Left ventricle myocardium inferior (tissue), 1 donor: ENCODE data around the gene NPBWR2. TPM values are rescaled to one million over a fixed set of nuclear protein-coding genes. Genes with fewer than 3 reads are reported as not detected.

Experiments
- DNase-seq: peaks from one replicate; pipeline ENCODE4 v3.0.0-alpha.2; 2020
- H3K27ac ChIP-seq: fragments of 200-600 bp; replicated peaks from 2 replicates; pipeline ENCODE4 v1.8.0; 2021
- H3K27me3 ChIP-seq: fragments of 200-600 bp; 2 replicates; pipeline ENCODE4 v1.8.0; 2021; ENCODE audit warnings: low read depth
- H3K36me3 ChIP-seq: fragments of 200-600 bp; 2 replicates; pipeline ENCODE4 v1.8.0; 2021
- H3K4me1 ChIP-seq: fragments of 200-600 bp; 2 replicates; pipeline ENCODE4 v1.8.0; 2021
- H3K4me3 ChIP-seq: fragments of 200-600 bp; 2 replicates; pipeline ENCODE4 v1.8.0; 2021; ENCODE audit warnings: mild to moderate bottlenecking, moderate library complexity
- H3K9me3 ChIP-seq: fragments of 200-600 bp; replicated peaks from 2 replicates; pipeline ENCODE4 v1.8.0; 2021
- intact Hi-C: fragments of 100-400 bp; cut with micrococcal nuclease; formaldehyde crosslinking; loops from one replicate; pipeline ENCODE4 v1.11.0; 2022
- total RNA-seq: library from RNA; stranded (reverse); fragmentation: NEBNext Ultra II Directional; extraction: Animal tissue kit (Norgen Biotek cat#: 25700); gene quantifications from one replicate; pipeline ENCODE4 v1.2.1, GENCODE V29; 2021
- TF ChIP-seq, protein P1 (sequence below): fragments of 200-600 bp; IDR thresholded peaks from 2 replicates; pipeline ENCODE4 v1.8.0; 2021; ENCODE audit warnings: antibody characterized with exemption, mild to moderate bottlenecking, borderline replicate concordance
- donor health status: DM: no; HTN: yes; CAD: no; lungs with severe emphysema.

NPBWR2 gene
- total RNA-seq, 1 donor from 2014 or later = not detected

DNA sequence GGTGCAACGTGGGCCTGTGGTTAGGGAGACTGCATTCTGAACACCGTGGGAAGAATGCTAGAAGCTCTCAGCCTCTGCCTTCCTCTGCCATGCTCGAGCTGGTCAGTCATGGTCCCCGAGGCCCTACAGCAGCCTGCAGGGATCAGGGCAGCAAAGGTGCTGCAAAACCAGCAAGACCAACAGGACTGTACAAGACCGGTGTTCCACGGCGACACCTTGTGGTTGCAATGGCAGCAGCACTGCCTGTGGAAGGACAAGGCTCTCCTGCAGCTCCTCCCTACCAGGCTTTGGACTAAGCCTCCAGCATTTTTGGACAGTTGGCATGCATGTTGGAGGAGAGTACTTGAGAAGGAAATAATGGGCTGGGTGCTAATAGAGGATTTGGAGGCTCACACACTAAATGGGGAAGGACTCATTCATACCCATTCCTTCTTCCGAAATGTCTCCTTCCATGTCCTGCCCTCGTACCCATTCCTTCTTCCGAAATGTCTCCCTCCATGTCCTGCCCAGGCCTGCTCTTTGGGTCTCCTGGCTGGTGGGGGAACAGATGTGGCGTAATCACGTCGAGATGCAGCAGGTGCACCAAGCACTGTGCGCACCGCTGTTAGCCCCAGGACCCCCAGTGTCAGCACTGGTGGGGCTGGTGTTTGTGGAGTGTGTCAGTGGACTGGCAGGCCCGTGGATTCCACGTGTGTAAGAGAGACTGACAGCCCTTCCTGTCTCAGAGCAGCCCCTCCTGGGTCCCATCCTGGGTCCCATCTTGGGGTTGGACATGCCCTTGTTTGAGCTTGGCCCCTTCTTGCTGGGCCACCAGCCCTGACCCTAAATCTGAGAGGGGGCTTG, 38.3 kb upstream of the NPBWR2 start:
- Histone ChIP-seq H3K27ac (no peak overlapping the region), H3K36me3 (no peaks in the 10 kb centered on the region), H3K27me3 (peaks cover 65% of the 10 kb centered on the region), H3K9me3 (peaks cover 11% of the 10 kb centered on the region), H3K4me1 (no peaks in the 10 kb centered on the region), H3K4me3 (no peak overlapping the region)
- TF ChIP-seq, protein P1, sequence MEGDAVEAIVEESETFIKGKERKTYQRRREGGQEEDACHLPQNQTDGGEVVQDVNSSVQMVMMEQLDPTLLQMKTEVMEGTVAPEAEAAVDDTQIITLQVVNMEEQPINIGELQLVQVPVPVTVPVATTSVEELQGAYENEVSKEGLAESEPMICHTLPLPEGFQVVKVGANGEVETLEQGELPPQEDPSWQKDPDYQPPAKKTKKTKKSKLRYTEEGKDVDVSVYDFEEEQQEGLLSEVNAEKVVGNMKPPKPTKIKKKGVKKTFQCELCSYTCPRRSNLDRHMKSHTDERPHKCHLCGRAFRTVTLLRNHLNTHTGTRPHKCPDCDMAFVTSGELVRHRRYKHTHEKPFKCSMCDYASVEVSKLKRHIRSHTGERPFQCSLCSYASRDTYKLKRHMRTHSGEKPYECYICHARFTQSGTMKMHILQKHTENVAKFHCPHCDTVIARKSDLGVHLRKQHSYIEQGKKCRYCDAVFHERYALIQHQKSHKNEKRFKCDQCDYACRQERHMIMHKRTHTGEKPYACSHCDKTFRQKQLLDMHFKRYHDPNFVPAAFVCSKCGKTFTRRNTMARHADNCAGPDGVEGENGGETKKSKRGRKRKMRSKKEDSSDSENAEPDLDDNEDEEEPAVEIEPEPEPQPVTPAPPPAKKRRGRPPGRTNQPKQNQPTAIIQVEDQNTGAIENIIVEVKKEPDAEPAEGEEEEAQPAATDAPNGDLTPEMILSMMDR = no peak
- no peak for DNase-seq
- intact Hi-C loops = no loop called here

DNA sequence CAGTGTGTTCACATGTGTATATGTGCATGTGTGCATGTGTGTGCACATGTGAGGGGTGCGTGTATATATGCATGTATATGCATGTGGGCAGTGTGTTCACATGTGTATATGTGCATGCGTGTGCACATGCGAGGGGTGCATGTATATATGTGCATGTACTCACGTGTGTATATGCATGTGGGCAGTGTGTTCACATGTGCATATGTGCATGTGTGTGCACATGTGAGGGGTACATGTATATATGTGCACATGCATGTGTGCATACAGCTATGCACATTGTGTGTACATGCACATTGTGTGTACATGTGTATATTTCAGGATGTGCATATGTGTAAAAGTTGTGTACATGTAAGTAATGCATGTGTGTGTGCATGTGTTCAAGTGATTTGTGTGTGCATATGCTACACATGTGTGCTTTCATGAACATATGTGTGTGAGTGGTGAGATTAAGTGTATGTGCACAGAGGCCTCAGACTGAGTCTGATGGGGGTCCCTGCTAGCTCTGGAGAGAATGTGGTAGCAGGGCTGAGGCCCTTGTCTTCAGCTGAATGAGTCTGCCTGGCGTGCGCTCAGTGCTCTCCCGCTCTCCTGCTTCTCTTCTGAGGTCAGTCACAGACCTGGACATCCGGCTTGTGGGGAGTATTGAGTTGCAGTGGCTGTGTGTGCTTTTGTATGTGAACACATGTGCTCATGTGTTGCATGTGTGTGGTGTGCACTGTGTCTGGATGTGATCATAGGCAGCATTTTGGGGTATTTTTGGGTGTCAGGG, 37.0 kb upstream of the NPBWR2 start:
- intact Hi-C loops = no loop called here
- no peak for DNase-seq
- peaks cover 65% of the 10 kb centered on the region for H3K27me3 ChIP-seq

DNA sequence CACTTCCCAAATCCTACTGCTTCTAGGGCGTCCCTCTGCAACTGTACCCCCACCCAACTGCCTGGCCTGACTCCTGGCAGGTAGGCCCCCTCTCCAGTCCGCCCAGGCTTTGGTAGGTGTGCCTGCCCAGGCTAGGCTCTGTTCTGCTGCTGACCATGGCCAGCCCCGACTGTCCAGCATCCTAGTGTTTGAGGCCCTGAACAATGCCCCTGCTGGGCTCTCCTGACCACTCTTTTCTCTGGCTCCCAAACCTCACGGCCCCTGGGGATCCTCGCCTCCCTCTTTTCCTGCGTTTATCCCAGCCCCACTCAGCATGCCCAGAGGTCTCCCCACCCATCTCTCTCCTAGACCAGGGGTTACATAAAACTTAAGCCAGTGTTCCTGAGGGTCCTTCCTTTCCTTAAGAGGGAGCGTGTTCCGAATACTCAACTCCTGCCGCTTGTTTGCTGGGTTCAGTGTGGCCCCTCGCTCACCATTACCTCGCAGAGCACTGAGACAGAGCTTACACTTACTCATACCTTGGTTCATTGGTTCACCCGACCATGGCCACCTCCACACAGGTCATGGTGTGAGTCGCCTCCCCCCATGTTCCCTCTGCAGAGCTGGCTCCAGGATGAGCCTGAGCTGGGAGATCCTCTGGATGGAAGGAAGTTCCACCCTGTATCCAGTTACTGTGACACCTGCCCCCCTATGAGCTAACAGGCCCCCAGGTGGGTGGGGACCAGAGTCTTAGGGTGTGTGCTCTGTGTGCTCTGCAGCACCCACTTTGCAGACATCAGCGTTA, 35.8 kb upstream of the NPBWR2 start:
- Histone ChIP-seq H3K27me3 (peaks cover 60% of the 10 kb centered on the region), H3K27ac (no peak overlapping the region), H3K4me1 (no peaks in the 10 kb centered on the region), H3K9me3 (peaks cover 11% of the 10 kb centered on the region), H3K4me3 (no peak overlapping the region), H3K36me3 (no peaks in the 10 kb centered on the region)
- intact Hi-C loops = no loop called here
- no peak for DNase-seq
- TF ChIP-seq, protein P1 = no peak

More for the DNA sequence above, 37.0 kb upstream of the NPBWR2 start:
- H3K4me1 ChIP-seq = no peaks in the 10 kb centered on the region
- H3K9me3 ChIP-seq = peaks cover 11% of the 10 kb centered on the region
- TF ChIP-seq, protein P1 = no peak
- no peak overlapping the region for H3K27ac ChIP-seq
- H3K4me3 ChIP-seq = no peak overlapping the region
- no peaks in the 10 kb centered on the region for H3K36me3 ChIP-seq

DNA sequence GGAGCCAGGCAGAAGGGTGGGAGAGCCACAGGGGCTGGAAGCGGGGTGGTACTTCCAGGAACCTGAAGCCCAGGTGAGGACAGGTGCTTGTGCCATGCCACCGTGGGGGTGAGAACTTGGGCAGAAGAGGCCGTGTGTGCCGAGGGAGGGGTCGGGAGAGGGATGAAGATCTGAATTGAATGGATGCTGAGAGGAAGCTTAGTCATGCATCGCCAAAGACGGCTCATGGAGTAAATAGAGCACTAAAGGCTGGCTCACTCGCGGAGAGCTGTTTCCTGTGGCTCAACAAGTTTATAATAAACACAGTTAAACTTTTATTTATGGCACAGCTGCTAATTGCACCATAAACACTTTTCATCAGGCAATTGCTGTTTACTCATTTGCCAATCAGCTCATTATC, 35.2 kb upstream of the NPBWR2 start:
- Histone ChIP-seq H3K4me1 (no peaks in the 10 kb centered on the region), H3K4me3 (no peak overlapping the region), H3K36me3 (no peaks in the 10 kb centered on the region), H3K27ac (no peak overlapping the region), H3K9me3 (peaks cover 11% of the 10 kb centered on the region), H3K27me3 (peaks cover 57% of the 10 kb centered on the region)
- TF ChIP-seq, protein P1 = no peak
- intact Hi-C loops = no loop called here
- DNase-seq = no peak

DNA sequence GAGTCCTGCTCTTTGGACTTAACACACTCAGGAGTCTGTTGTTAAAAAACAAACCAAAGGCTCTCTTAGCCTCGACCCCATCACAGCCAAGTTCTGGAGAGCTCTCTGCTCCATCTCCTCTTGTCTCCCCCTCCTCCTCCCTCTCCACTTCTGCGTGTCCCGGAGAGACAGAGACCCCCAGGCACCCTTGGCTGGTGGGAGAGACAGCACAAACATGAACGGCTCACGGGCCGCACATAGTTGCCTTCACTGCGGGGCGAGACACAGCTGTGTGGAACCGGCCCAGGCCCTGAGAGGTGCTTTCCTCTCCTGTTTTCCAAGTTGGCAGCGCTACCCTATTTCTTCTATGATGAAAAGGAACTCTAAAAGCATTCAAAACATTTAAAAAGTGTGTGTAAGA, 33.6 kb upstream of the NPBWR2 start:
- DNase-seq = no peak
- Histone ChIP-seq H3K27ac (no peak overlapping the region), H3K27me3 (peaks cover 43% of the 10 kb centered on the region), H3K4me3 (no peak overlapping the region), H3K36me3 (no peaks in the 10 kb centered on the region), H3K4me1 (no peaks in the 10 kb centered on the region), H3K9me3 (peaks cover 11% of the 10 kb centered on the region)
- TF ChIP-seq, protein P1 = no peak
- intact Hi-C loops = no loop called here
